ENCODE measurements around the gene HDAC4. TPM values are rescaled to one million over a fixed set of nuclear protein-coding genes. Genes with fewer than 3 reads are reported as not detected.

HDAC4 gene
- polyA plus RNA-seq, 3 donors, result 11.8 to 13.0 (median 12.9) TPM

DNA sequence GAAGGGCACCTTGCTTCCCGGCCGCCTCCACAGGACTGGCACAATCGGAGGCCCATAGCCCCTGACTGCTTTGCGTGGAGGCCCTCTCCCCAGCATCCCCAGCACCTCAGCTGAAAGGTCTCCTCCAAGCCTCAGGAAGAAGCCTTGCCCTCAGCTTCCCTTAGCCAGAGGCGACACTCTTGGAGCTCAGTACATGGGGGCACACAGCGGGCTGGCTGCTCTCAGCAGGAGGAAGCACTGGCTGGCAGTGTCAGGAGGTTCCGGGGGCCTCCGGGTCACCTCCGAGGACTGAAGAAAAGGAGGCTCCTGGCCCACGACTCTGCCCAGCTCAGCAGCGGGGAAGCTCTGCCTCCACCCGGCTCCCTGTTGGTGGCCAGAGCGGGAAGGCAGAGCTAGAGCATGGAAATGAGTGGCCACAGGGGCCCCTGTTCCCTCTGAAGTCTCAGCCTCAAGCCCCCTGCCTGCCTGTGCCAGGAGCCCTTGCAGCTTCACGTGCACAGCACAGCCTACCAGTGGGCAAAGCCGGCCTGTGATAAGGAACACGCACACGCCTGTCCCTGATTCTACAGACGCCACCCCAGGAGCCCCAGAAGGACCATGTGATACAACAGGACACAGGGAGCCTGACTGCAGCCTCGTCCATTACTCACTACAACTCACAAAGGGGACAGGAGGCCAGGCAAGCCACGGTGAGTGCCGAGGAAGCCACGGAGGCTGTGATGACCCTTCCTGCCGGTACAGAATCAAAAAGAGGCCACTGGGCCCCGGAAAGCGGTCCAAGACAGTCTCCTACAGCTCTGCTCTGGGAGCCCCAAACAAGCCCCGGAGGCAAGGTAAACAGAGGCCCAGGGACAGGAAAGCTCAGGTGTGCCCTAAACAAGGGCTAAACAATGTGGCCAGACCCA, 15.5 kb downstream of the HDAC4 start:
- no peak for DNase-seq (ENCODE audit: low read depth in 3 of 3, low spot score in 2 of 3)

DNA sequence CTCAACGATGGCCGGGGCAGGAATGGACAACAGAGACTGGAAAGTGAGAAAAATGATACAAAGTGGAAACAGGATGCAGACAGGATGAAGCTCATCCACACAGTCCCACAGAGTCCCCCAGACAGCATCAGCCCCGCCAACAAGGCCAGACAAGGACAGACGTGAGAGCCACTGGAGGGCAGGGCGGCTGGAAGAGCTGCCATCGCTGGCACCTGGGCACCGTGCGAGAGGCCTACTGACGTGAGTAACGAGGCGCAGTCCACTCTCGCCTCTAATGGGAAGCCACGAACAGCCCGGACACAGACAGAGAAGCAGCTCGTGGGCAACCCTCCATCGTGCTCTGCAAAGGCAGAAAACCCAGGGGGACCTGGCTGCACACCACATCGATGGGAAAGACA, 17.1 kb downstream of the HDAC4 start:
- DNase-seq (ENCODE audit: low read depth in 3 of 3, low spot score in 2 of 3), result no peak

DNA sequence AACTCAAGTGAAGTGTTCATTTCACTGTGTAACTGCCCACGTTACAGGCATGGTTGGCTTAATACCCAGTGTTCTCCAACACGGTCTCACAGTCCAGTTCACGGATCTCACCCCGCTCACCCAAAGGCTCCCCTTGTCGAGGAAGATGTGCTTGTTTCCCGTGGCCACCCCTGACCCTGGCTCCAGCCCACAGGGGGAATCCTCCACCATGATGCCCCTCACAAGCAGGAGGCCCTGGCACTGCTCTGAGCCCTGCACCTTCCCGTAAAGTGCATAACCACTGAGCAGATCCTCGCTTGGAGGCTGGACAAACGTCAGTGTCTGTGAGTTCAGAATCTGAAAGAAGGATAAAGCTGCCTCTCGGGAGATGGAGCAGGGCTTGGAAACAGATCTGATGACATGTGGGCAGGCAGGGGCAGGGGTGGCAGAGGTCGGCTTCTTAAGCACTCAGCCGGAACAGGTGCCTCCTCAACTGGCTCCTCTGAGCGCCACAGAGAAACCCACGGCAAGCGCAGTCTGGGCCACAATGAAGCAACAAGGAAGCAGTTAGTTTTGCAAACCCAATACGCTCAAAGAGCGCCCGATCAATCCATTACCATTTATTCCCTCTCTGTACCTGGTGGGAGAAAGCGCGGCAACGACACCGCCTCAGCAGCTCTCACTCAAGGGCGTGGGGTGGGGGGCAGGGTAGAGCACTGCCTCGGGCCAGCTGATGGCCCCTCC, 17.6 kb downstream of the HDAC4 start:
- no peak for DNase-seq (ENCODE audit: low read depth in 3 of 3, low spot score in 2 of 3)

DNA sequence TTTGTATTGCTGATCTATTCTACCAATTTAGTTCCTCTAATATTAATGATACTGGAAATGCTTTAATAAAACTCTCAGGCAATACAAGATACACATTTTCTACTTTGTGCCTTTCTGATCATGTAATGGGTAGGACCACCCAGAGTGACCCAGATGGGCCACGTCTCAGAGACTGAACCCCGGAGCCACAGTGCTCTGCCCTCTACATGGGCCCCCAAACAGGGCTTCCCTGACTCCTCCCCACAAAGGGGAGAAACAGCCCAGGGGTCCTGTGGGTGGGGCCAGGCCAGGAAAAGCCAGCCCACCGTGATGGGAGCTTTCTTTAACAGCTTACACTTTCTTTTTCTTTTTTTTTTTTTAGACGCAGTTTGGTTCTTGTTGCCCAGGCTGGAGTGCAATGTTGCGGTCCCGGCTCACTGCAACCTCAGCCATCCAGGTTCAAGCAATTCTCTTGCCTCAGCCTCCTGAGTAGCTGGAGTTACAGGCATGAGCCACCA, 18.4 kb downstream of the HDAC4 start:
- no peak for DNase-seq (ENCODE audit: low read depth in 3 of 3, low spot score in 2 of 3)

DNA sequence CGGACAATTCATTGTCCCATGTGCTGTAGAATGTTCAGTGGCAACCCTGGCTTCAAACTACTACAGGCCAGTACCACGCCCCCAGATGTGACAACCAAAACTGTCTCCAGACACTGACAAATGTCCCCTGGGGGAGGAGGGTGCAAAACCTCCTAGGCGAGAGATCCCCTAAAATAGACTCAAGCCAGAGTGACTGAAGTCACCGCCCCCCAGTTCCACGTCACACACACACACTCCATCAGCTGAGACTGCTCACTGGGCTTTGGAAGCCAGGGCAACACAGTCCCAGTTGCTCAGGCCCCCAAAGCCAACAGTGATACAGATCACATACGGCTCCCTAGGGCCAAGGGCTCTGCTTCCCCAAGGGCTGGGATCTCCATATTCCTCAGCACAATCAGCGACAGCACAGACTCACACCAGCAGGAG, 19.1 kb downstream of the HDAC4 start:
- no peak for DNase-seq (ENCODE audit: low read depth in 3 of 3, low spot score in 2 of 3)

DNA sequence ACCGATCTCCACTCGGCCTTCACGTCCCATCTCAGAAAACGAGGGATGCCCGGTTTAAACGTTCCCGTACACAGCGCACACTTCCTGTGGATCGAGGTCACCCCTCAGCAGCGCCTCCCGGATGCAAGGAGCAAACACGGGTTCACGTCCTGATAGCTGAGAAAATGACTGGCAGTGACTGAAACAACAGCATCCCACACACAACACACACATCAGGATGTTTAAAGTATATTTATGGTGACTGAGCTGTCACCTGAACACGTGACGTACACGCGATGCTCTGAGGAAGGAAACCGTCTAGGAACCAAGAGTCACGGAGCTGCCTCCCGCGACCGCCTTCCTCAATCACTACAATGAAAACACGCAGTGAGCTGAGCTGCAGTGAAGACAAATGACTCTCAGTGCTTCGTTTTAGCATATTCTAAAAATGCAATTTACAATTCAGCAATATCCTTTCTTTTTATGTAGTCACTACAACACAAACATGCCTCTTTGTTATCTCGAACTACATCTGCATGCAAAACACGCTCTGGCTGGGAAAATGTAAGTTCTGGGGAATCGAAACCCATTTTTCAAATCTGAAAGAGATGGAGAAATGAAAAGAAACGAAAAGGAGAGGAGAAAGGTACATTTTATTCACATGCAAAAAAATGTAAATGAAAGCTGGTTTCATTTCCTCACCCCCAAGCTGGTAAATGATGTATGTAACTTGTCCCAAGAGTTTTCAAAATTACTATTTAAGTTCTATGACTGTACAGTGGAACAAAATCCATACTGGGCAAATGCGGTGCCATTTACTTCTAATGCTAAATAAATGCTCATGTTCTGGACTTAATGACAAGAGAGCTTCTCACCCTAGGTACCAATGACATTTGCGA, 19.8 kb downstream of the HDAC4 start:
- no peak for DNase-seq (ENCODE audit: low read depth in 3 of 3, low spot score in 2 of 3)

DNA sequence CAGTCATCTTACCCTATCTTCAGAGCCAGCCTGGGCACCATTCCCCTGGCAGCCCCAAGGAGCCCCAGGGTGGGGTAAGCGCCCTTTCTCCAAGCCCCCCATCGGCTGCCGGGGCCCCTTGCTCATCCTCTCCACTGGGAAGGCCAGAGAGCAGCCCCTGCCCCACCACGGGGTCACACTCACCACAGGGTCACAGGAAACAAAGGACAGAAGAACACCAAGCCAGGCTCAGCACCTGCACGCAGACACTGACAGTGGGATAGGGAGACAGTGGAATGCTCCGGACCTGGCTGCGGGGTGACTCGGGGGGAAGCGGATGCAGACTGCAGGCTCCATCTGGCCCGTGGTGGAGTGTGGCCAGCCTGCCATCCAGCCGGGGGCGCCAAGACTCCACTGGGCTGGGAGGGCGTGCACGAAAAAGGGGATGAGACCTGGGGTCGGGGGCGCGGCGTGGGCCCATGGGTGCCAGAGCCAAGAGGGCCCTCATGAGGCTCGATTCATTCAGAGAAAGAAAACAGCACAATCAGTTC, 21.1 kb downstream of the HDAC4 start:
- no peak for DNase-seq (ENCODE audit: low read depth in 3 of 3, low spot score in 2 of 3)

DNA sequence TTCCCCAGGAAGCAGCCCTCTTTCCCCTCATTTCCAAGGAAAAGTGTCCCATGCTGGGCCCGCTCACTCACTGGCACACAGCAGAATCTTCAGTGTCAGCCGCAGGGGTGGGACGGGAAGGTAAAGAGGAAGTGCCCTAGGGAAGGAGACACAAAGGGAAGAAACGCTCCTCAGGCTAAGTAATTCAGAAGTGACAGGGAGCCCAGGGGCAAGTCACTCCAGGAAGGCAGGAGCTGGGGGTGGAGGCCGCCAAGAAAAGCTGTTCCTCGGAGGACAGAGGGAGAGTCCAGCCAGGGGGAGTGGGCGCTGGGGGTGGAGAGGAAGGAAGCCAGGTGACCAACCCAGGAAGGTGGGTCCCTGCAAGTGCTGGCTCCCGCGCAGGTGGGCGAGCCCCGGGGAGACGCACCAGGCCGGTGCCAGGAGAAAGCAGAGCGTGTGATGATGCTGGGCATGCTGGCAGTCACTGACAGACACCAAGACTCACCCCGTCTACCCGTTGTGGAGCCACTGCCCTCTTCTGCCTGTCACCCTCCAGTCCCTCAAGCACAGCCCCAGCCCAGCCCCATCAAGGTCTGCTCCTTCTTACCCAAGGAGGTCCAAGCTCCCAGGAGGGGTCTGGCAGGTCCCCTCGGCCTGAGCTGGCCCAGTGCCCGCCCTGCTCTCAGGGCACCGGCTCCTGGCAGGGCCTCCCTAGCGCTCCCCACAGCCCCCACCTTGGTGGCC, 21.7 kb downstream of the HDAC4 start:
- no peak for DNase-seq (ENCODE audit: low read depth in 3 of 3, low spot score in 2 of 3)

DNA sequence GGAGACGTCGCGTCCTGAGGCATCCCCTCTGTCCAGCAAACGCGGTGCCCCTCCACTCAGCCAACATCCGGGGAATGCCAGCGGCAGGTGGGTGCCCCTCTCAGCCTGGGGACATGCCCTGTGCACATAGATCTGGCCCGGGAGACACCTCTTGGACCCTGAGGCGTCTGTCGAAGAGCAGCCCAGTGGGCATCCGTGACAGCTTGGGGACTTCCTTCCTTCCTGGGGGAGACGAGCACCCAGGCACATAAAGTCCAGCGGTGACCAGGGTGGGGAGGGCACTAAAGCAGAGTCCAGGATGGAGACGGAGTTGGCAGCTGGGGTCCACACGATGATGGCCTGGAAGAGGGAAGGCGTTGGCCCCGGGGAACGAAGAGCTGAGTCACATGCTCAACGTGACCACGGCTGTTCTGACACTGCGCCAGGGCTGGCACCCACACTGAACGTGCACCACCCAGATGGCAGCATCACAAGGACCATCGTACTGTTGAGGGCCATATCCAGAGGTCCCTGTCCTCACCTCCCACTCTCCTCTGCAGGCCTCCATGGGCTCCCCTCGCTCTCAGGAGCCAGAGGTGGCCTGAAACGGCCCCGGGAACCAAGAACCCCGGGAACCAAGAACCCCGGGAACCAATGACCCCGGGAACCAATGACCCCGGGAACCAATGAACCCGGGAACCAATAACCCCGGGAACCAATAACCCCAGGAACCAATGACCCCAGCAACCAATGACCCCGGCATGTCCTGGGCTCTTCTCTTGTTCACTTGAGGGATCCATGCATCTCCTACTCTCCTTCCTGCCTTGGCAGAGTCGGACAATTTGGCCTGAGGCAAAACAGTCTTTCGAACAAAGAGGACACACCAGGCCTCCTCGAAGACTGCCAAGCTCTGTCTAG, 22.6 kb downstream of the HDAC4 start:
- no peak for DNase-seq (ENCODE audit: low read depth in 3 of 3, low spot score in 2 of 3)

DNA sequence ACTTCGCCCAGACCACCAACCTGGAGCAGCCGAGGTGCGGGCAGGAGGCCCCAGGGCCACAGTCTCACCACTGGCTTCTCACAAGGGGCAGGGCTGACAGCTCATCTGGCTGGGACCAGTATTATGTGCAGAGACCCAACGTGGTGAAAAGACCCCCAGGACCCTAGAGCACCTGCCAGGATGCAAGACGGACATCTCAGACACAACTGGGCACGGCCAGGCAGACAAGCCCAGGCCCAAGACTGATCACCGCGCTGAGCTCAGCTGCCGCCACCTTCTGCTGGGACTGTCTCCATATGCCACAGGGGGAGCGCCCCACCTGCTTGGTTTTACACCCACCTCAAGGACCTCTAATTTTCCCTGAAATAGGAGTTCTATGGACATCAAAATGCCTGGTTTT, 23.2 kb downstream of the HDAC4 start:
- no peak for DNase-seq (ENCODE audit: low read depth in 3 of 3, low spot score in 2 of 3)

DNA sequence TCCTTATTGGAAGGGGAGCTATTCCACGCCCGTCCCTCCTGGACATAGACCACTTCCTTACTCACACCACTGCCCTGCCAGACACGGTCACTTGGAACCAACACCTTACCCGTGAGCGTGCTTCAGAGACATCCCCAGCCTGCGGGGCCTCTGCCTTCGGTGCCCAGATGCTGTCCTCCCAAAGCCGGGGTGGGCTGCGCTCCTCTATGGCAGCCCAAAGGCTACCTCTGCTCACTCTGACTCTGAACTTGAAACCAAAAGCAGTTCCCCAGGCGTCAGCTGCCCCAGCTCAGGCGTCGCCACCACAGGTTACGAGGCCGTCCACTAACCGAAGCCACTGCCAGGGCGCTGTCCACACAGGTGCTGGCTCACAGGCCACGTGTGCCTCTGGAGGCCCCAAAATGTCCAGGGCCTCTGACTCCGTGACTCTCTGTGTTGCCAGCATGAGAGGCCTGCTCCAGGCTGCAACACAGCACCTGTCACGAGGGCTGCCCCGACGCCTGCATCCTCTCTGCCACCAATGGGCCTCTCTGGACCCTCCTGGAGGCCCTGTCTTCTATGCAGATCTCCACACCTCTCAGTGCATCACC, 23.8 kb downstream of the HDAC4 start:
- no peak for DNase-seq (ENCODE audit: low read depth in 3 of 3, low spot score in 2 of 3)

DNA sequence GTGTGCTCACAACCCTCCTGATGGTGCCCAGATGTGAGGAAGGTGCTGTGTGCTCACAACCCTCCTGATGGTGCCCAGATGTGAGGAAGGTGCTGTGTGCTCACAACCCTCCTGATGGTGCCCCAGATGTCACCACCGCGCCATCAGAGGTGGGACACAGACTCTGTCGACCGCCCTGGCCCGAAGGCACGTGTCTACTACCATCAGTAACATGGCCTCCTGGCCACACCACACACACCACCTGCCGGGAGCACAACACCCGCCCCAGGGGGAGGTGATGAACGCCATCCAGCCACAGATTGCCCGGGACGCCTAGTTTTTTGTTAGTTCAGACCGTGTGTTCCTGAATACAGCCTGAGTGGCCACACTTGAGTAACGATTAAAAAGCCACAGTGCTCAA, 24.5 kb downstream of the HDAC4 start:
- DNase-seq (ENCODE audit: low read depth in 3 of 3, low spot score in 2 of 3), result no peak

DNA sequence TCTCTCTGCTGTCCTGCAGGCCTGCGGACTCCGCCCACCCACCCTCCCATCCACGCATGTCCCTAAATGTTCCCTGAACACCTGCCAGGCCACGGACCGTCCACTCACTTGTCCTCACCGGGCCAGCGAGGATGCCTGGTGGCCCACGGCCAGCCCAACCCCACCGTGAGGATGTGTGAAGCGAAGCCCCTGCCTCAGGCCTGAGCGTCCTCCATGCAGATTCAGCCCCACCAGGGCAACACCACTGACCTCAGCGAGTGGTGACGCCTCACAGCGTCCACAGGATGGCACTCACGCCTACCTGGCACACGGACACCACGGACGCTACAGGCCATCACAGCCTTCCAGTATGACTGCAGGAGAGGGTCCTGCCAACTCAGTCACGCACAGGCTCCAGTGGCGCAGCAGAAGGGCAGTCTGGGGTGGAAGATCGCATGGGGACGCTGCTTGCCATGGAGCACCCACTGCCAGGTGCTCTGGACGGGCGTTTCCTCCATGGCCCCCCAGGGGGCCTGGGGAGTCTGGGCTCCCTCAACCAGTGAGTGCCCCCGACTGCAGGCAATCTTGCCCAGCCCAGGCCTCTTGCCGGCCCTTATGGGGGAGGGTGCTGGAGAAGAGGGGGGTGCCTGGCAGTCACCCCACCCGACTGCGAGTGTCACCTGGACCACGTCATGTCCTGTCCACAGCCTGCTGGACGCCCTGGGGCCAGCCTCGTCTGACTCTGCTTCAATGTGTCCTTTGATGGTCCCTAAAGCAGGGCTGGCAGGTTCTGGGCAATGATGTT, 25.4 kb downstream of the HDAC4 start:
- no peak for DNase-seq (ENCODE audit: low read depth in 3 of 3, low spot score in 2 of 3)

DNA sequence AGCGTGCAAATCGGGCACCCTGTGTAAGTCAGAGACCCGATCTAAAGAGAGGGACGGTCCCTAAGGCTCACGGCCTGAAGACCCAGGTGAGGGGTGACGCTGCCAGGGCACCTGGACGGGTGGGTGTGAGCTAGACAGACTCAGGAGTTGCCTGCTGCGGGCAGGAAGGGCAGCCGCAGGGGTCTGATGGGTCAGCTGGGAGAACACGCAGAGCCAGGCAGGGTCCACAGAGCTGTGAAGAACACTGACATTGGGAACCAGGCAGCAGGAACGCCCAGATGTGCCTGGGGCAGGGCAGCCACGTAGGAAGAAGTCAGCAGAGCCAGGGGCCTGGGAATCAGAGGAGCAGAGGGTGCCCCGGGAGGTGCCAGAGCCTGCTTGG, 25.9 kb downstream of the HDAC4 start:
- no peak for DNase-seq (ENCODE audit: low read depth in 3 of 3, low spot score in 2 of 3)

DNA sequence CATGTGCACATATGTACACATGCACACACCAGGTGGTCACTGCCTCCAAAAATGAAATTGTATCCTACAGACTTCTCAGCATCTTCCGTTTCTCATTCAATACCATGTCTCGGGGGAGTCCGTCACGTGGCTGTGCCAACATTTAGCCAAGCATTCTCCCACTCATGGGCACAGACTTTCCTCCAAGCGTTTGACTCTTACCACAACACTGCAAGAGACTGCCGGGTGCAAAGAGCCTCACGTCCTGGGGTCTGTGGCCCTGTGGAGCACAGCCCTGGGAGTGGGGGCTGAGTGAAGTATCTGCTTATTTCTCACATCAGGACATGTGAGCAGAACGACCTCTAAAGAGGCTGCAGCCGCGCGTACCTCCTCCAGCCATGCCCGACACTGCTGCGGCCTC, 28.0 kb downstream of the HDAC4 start:
- DNase-seq (ENCODE audit: low read depth in 3 of 3, low spot score in 2 of 3), result no peak

DNA sequence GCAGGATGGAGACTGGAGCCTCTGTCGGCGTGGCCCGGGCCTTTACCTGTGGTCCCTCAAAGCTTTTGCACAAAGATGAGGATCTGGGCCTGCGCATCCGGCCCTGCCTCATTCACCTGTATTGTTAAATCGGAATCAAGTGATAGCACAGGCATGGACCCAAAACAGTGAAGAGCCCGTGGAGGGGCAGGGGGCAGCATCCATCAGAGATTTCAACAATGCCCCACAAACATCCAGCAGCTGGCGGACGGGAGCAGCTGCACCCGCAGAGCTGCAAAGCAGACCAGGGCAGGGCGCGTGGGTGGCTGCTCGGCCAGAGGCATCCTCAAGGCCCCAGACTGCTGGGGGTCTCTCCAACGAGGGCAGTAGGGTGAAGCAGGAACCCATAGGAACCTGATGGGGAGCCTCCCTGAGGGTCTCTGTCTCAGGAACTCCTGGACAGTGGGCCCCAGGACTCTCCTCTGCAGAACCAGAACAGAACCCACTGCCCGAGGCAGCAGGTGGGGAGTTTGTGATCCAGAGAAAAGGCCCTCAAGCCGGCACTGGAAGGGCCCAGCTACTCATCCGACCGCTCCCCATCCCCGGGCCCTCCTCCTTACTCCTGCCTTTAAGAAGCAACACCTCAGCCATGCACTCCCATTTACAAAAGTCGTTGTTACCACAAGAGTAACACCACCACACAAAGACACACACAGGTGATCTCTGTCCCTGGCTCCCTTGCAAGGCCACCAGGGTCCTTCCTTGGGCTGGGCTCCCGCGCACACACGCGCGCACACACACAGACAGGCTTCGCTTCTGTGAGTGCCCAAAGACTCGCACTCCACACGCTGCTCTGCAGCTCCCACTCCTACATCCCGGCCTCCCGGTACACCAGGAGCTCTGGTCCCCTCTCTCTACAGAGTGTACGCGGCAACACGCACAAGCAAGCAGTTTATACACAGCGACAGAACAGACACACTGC, 28.8 kb downstream of the HDAC4 start:
- no peak for DNase-seq (ENCODE audit: low read depth in 3 of 3, low spot score in 2 of 3)
